DND-41 (cell line): ENCODE results near the gene CACNB3.

ENCODE experiments used
- CTCF ChIP-seq: IDR thresholded peaks from 2 replicates; pipeline ENCODE4 v1.5.1; 2012; ENCODE audit warnings: borderline replicate concordance, low read length, moderate library complexity, mild to moderate bottlenecking; ENCODE audit not compliant: poor library complexity, severe bottlenecking; ENCODE audit errors: extremely low read depth
- EZH2 ChIP-seq: IDR thresholded peaks from 3 replicates; pipeline ENCODE4 v1.6.1; 2012; ENCODE audit warnings: borderline replicate concordance, low read depth, mild to moderate bottlenecking, moderate library complexity, low read length, inconsistent platforms; ENCODE audit not compliant: severe bottlenecking

DNA sequence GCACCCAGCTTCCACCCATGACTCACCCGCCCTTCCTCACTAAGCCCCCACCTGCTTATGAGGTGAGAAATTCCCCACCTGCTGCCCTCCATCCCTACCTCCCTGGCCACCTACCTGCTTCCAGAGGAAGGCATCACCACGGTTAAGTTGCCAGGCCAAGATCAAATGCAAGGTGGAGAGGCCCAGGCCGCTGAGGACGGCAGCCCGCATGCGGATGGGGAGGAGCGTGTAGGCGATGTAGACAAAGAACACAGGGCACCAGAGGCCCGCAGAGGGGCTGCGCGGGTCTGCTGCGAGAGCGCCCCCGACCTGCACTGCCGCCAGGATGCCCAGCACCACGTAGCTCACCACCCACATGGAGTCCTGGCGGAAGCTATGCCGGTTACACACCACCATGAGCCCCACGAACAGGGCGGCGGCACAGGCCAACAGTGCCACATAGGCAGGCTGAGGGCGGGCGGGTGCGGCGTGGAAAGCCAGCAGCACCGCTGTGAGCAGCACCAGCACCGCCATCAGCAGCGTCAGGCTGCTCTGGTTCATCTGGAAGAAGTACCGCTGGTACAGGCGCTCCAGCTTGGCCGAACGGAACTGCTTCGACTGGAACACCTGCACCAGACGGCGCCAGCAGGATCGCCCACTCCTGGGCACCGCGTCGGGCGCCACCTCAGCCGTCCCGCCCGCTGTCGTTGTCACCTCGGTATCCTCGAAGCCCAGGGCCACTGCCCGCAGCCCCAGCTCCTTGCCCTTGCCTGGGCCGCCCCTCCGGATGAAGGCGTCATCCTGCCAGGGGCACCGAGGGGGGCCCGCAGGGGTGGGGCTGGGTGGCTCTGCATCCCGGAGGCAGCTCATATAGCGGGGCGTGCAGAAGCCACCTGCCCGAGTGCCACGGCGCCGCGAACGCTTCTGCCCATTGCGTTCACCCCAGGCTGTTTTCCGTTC is 35.6 kb upstream of the CACNB3 start:
- TF ChIP-seq CTCF (no peak), EZH2 (no peak)
